ENCODE results near the gene LRP1B.
"Not testable (repeated sequence)": the region's sequence is repeated elsewhere in the genome, so short reads cannot be mapped to it uniquely, and the experiment has no call there.

DNA sequence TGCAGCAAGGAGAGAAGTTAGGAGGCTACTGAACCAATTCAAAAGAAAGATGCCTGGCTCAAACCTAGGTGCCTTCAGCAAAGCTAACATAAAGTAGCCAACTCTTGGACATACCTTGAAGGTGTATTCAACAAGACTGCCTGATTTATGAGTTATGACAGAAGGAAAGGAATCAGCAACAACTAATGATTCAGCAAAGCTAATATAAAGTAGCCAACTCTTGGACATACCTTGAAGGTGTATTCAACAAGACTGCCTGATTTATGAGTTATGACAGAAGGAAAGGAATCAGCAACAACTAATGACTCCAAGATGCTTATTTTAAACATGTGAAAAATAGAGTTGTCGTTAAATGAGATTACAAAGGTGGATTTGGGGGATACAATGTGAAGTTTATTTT is 1786.5 kb downstream of the LRP1B start:
- TF ChIP-seq CTCF, POLR2A (IDR thresholded peaks at IDR 0.05): not testable (repeated sequence)

Measured in vagina (tissue), 2 donors.